AG10803 (cell line): Measurements from ENCODE around the gene DCST2.

Experiments
- DNase-seq: peaks from one replicate; pipeline ENCODE4 v3.0.0; 2010; ENCODE audit warnings: low read depth
- H3K4me3 ChIP-seq: 2 replicates; pipeline ENCODE4 v1.5.1; 2011; ENCODE audit warnings: mild to moderate bottlenecking, low read length, control low read depth
- TF ChIP-seq, protein P1 (sequence below): conservative IDR thresholded peaks from 2 replicates; pipeline ENCODE4 v1.5.1; 2011; ENCODE audit warnings: mild to moderate bottlenecking, low read length, control low read depth, inconsistent platforms

The DCST2 gene

DNA sequence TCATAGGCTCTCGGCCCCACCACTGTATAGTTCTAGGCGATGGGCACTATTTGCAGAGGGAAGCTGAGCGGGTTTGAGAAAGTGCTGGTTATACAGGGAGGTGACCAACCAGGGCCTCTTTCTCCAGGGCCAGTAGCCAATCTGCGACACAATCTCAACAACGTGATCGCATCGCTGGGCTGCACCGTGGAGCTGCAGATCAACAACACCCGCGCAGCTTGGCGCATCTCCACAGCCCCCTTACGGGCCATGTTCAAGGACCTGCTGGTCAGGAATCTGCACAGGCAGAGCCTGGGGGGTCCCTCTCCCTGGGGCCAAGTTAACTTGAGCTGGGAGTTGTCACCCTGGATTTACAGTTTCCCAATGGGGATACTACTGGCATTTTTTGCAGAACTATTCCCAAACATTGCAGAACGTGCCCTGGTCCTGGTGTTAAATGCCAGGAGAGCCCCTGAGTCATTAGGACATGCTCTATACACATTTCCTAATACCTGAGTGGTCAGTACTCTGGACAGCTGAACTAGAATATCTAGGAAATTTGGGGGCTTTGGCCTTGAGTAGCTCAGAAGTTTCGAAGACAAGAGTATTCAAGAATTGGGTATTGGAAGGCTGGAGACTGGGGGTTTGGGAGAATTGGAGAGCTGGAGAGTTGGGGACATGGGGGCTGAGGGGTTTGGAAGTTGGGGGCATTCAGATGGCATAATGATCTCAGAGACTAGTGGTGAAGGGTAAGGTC is 6.9 kb upstream of the DCST2 start:
- no peak for DNase-seq
- H3K4me3 ChIP-seq: no peak overlapping the region
- TF ChIP-seq, protein P1, sequence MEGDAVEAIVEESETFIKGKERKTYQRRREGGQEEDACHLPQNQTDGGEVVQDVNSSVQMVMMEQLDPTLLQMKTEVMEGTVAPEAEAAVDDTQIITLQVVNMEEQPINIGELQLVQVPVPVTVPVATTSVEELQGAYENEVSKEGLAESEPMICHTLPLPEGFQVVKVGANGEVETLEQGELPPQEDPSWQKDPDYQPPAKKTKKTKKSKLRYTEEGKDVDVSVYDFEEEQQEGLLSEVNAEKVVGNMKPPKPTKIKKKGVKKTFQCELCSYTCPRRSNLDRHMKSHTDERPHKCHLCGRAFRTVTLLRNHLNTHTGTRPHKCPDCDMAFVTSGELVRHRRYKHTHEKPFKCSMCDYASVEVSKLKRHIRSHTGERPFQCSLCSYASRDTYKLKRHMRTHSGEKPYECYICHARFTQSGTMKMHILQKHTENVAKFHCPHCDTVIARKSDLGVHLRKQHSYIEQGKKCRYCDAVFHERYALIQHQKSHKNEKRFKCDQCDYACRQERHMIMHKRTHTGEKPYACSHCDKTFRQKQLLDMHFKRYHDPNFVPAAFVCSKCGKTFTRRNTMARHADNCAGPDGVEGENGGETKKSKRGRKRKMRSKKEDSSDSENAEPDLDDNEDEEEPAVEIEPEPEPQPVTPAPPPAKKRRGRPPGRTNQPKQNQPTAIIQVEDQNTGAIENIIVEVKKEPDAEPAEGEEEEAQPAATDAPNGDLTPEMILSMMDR: no peak

DNA sequence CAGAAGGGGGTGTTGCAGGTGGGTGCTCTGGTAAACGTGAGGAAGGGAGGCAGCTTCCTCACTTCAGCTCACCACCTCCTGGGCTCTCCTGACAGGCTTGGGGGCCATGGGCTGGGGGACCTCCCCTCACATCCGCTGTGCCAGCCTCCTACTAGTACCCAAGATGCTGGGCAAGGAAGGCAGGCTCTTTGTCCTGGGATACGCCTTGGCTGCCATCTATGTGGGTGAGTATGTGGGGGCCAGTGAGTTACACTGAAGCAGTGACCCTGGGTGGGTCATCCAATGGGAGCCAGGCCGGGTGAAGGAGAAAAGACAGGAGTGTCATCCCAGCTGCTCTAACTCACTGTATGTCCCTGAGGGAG is 5.7 kb upstream of the DCST2 start:
- no peak overlapping the region for H3K4me3 ChIP-seq
- TF ChIP-seq, protein P1: no peak
- no peak for DNase-seq

GRCh38 chr1:155038602-155039307 is 5.2 kb upstream of the DCST2 start:
- TF ChIP-seq, protein P1: no peak
- no peak overlapping the region for H3K4me3 ChIP-seq
- peak; percentile 25 for DNase-seq

GRCh38 chr1:155037851-155038441 is 4.4 kb upstream of the DCST2 start:
- no peak for DNase-seq
- TF ChIP-seq, protein P1: no peak

DNA sequence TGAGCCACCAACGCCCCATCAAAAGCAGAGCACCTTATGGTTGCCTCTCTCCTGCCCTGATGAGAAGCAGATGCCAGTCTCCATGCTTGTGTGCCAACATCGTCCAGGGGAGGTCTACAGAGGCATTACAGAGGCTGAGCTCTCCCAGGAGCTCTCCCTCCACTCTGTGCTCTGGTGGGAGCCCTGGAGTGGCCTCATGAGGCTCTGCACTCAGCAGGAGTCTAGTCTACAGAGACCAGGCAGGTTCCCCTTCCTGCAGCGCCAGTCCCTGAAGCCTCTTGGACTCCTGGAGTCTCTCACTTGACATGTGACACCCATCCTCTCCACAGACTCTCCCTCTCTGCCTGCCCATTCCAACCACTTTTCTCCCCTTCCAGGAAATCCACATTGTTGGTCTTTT is 3.5 kb upstream of the DCST2 start:
- TF ChIP-seq, protein P1: no peak
- H3K4me3 ChIP-seq: no peak overlapping the region
- no peak for DNase-seq

More at GRCh38 chr1:155037851-155038441, 4.4 kb upstream of the DCST2 start:
- no peak overlapping the region for H3K4me3 ChIP-seq

GRCh38 chr1:155035936-155036335 is 2.4 kb upstream of the DCST2 start:
- TF ChIP-seq, protein P1: no peak
- no peak overlapping the region for H3K4me3 ChIP-seq
- no peak for DNase-seq
